H9 (cell line): Measurements from ENCODE around the gene CHST1. TPM values are rescaled to one million over a fixed set of nuclear protein-coding genes. Genes with fewer than 3 reads are reported as not detected.

Source experiments
- DNase-seq: peaks from one replicate; pipeline ENCODE4 v3.0.0-alpha.2; 2017
- H2AFZ ChIP-seq: one replicate; pipeline ENCODE4 v1.6.1; 2013; ENCODE audit warnings: mild to moderate bottlenecking, low read length, control low read depth, moderate library complexity
- H2AK5ac ChIP-seq: 2 replicates; pipeline ENCODE4 v1.6.1; 2013; ENCODE audit warnings: low read length, control low read depth, mixed read lengths; ENCODE audit not compliant: insufficient read length
- H2BK120ac ChIP-seq: one replicate; pipeline ENCODE4 v1.6.1; 2013; ENCODE audit warnings: low read depth, mild to moderate bottlenecking, low read length, control low read depth, inconsistent platforms; ENCODE audit not compliant: poor library complexity, severe bottlenecking
- H2BK12ac ChIP-seq: 2 replicates; pipeline ENCODE4 v1.6.1; 2013; ENCODE audit warnings: low read length, control low read depth, mixed read lengths, low read depth; ENCODE audit not compliant: insufficient read length
- H2BK15ac ChIP-seq: 2 replicates; pipeline ENCODE4 v1.6.1; 2013; ENCODE audit warnings: low read depth, low read length, control low read depth
- H2BK20ac ChIP-seq: one replicate; pipeline ENCODE4 v1.6.1; 2013; ENCODE audit warnings: low read depth, mild to moderate bottlenecking, low read length, control low read depth, inconsistent platforms; ENCODE audit not compliant: poor library complexity, severe bottlenecking
- H2BK5ac ChIP-seq: 2 replicates; pipeline ENCODE4 v1.6.1; 2013; ENCODE audit warnings: low read length, control low read depth, mixed read lengths; ENCODE audit not compliant: insufficient read length
- H3K14ac ChIP-seq: 2 replicates; pipeline ENCODE4 v1.6.1; 2013; ENCODE audit warnings: low read length, control low read depth; ENCODE audit not compliant: insufficient read depth
- H3K18ac ChIP-seq: 2 replicates; pipeline ENCODE4 v1.6.1; 2013; ENCODE audit warnings: low read depth, mild to moderate bottlenecking, mixed read lengths, low read length, control low read depth; ENCODE audit not compliant: insufficient read length
- H3K23ac ChIP-seq: 2 replicates; pipeline ENCODE4 v1.6.1; 2013; ENCODE audit warnings: low read length, control low read depth, mixed read lengths, low read depth; ENCODE audit not compliant: insufficient read length
- H3K23me2 ChIP-seq: 2 replicates; pipeline ENCODE4 v1.6.1; 2013; ENCODE audit warnings: low read depth, mild to moderate bottlenecking, mixed read lengths, low read length, control low read depth; ENCODE audit not compliant: insufficient read length, poor library complexity, severe bottlenecking
- H3K27ac ChIP-seq: 2 replicates; pipeline ENCODE4 v1.5.1; 2013; ENCODE audit warnings: low read length, control low read depth, mixed read lengths, low read depth; ENCODE audit not compliant: insufficient read length
- H3K27me3 ChIP-seq: 2 replicates; pipeline ENCODE4 v1.6.1; 2013; ENCODE audit warnings: low read length, control low read depth, inconsistent platforms; ENCODE audit not compliant: insufficient read depth
- H3K4ac ChIP-seq: 2 replicates; pipeline ENCODE4 v1.6.1; 2013; ENCODE audit warnings: low read depth, mild to moderate bottlenecking, control low read depth, inconsistent platforms, low read length, moderate library complexity
- H3K4me1 ChIP-seq: 2 replicates; pipeline ENCODE4 v1.6.1; 2013; ENCODE audit warnings: low read length, control low read depth, inconsistent platforms; ENCODE audit not compliant: insufficient read depth
- H3K4me2 ChIP-seq: 2 replicates; pipeline ENCODE4 v1.6.1; 2013; ENCODE audit warnings: low read length, control low read depth, mixed read lengths; ENCODE audit not compliant: insufficient read length, insufficient read depth
- H3K56ac ChIP-seq: 2 replicates; pipeline ENCODE4 v1.6.1; 2013; ENCODE audit warnings: low read depth, mild to moderate bottlenecking, mixed read lengths, low read length, control low read depth; ENCODE audit not compliant: insufficient read length
- H3K79me1 ChIP-seq: 2 replicates; pipeline ENCODE4 v1.6.1; 2013; ENCODE audit warnings: low read depth, mild to moderate bottlenecking, moderate library complexity, low read length, control low read depth, inconsistent platforms; ENCODE audit not compliant: insufficient read depth, poor library complexity, severe bottlenecking
- H3K79me2 ChIP-seq: 2 replicates; pipeline ENCODE4 v1.6.1; 2013; ENCODE audit warnings: low read length, control low read depth, inconsistent platforms; ENCODE audit not compliant: insufficient read depth
- H3K9ac ChIP-seq: 2 replicates; pipeline ENCODE4 v1.6.1; 2013; ENCODE audit warnings: low read length, control low read depth, mixed read lengths; ENCODE audit not compliant: insufficient read length; ENCODE audit errors: extremely low read depth
- H3K9me3 ChIP-seq: one replicate; pipeline ENCODE4 v1.6.1; 2013; ENCODE audit warnings: low read depth, low read length, inconsistent platforms; ENCODE audit not compliant: control insufficient read depth
- H3T11ph ChIP-seq: one replicate; pipeline ENCODE4 v1.6.1; 2013; ENCODE audit warnings: mild to moderate bottlenecking, low read length, control low read depth, inconsistent platforms
- H4K20me1 ChIP-seq: one replicate; pipeline ENCODE4 v1.6.1; 2013; ENCODE audit not compliant: control insufficient read depth, insufficient read length, insufficient read depth
- H4K5ac ChIP-seq: 2 replicates; pipeline ENCODE4 v1.6.1; 2013; ENCODE audit warnings: low read depth, mild to moderate bottlenecking, mixed read lengths, low read length, control low read depth; ENCODE audit not compliant: insufficient read length
- H4K8ac ChIP-seq: replicated peaks from 2 replicates; pipeline ENCODE4 v1.6.1; 2013; ENCODE audit warnings: low read length, control low read depth, mixed read lengths, low read depth; ENCODE audit not compliant: insufficient read length
- H4K91ac ChIP-seq: 2 replicates; pipeline ENCODE4 v1.6.1; 2013; ENCODE audit warnings: low read depth, mild to moderate bottlenecking, moderate library complexity, mixed read lengths, low read length, control low read depth; ENCODE audit not compliant: insufficient read length
- H3K27ac Mint-ChIP-seq, 3 experiments: 2 replicates in 2 of 3; 3 replicates in 1 of 3; pipeline ENCODE4 v1.8.0; 2020 to 2021; ENCODE audit warnings: mixed read lengths in 3 of 3, mild to moderate bottlenecking in 1 of 3, moderate library complexity in 1 of 3
- H3K27me3 Mint-ChIP-seq: 2 replicates; pipeline ENCODE4 v1.8.0; 2021; ENCODE audit warnings: low read depth, mild to moderate bottlenecking, moderate library complexity, mixed read lengths
- H3K36me3 Mint-ChIP-seq, 3 experiments: 2 replicates in 2 of 3; 3 replicates in 1 of 3; pipeline ENCODE4 v1.8.0; 2020 to 2021; ENCODE audit warnings: low read depth in 3 of 3, mixed read lengths in 3 of 3; ENCODE audit not compliant: insufficient read depth in 1 of 3
- H3K4me1 Mint-ChIP-seq, 2 experiments: 2 replicates each; pipeline ENCODE4 v1.8.0; 2020; ENCODE audit warnings: mixed read lengths in 2 of 2
- H3K4me3 Mint-ChIP-seq, 2 experiments: 2 replicates in 1 of 2; 3 replicates in 1 of 2; pipeline ENCODE4 v1.8.0; 2020 to 2021; ENCODE audit warnings: mild to moderate bottlenecking in 2 of 2, mixed read lengths in 2 of 2, moderate library complexity in 1 of 2
- H3K9me3 Mint-ChIP-seq, 2 experiments: 2 replicates in 1 of 2; 3 replicates in 1 of 2; pipeline ENCODE4 v1.8.0; 2020; ENCODE audit warnings: mild to moderate bottlenecking in 2 of 2, mixed read lengths in 2 of 2, moderate library complexity in 1 of 2
- WGBS: extraction: QIAGEN DNeasy Blood & Tissue Kit; methylation state at CpG from one replicate; pipeline ENCODE4 v1.1.7; 2013; ENCODE audit warnings: missing lambda C conversion rate, low lambda C conversion rate, mixed read lengths; ENCODE audit not compliant: insufficient read length; ENCODE audit errors: extremely low coverage; 5-methylcytosine and 5-hydroxymethylcytosine counted together
- total RNA-seq: library from RNA; stranded (reverse); gene quantifications from 2 replicates; pipeline ENCODE4 v1.2.1, GENCODE V29; 2021
- TF ChIP-seq, protein P1 (sequence below): fragments of 200-600 bp; sonication (generic); conservative IDR thresholded peaks from 3 replicates; pipeline ENCODE4 v1.8.0; 2021; ENCODE audit warnings: antibody characterized with exemption, mild to moderate bottlenecking

The CHST1 gene
- total RNA-seq, 1 experiment from 2014 or later = 0.57 TPM

- Histone ChIP-seq H3K56ac (no peak overlapping the region), H3K27ac (no peak overlapping the region), H3K27me3 (no peaks in the 10 kb centered on the region; the same call in 1 of the 2 replicates), H3K9me3 (no peaks in the 10 kb centered on the region), H3K79me1 (no peaks in the 10 kb centered on the region), H3K4ac (no peak overlapping the region), H2AK5ac (no peak overlapping the region), H2BK5ac (no peak overlapping the region), H4K8ac (no peak overlapping the region), H3K4me2 (no peak overlapping the region), H2BK20ac (no peak overlapping the region), H3K23ac (no peak overlapping the region), H4K5ac (no peak overlapping the region), H2BK12ac (no peak overlapping the region), H3K23me2 (no peaks in the 10 kb centered on the region), H2BK15ac (no peak overlapping the region), H3T11ph (no peak overlapping the region), H4K20me1 (no peaks in the 10 kb centered on the region), H3K18ac (no peak overlapping the region), H3K14ac (no peak overlapping the region), H2AFZ (no peak overlapping the region), H3K79me2 (no peaks in the 10 kb centered on the region), H3K9ac (no peak overlapping the region), H3K4me1 (no peaks in the 10 kb centered on the region), H4K91ac (no peak overlapping the region), H2BK120ac (no peak overlapping the region)
- Mint-ChIP-seq H3K27ac (no peak overlapping the region; a peak in 1 of 7 replicates), H3K27me3 (peaks cover 10% of the 10 kb centered on the region), H3K36me3 (no peaks in the 10 kb centered on the region; a peak in 1 of 7 replicates), H3K4me1 (peaks cover 7 to 27% of the 10 kb centered on the region in 2 experiments), H3K4me3 (no peak overlapping the region), H3K9me3 (no peaks in the 10 kb centered on the region)
- WGBS = no CpG with 5 or more reads among the region's 8 CpGs
- no peak for DNase-seq
- TF ChIP-seq, protein P1, sequence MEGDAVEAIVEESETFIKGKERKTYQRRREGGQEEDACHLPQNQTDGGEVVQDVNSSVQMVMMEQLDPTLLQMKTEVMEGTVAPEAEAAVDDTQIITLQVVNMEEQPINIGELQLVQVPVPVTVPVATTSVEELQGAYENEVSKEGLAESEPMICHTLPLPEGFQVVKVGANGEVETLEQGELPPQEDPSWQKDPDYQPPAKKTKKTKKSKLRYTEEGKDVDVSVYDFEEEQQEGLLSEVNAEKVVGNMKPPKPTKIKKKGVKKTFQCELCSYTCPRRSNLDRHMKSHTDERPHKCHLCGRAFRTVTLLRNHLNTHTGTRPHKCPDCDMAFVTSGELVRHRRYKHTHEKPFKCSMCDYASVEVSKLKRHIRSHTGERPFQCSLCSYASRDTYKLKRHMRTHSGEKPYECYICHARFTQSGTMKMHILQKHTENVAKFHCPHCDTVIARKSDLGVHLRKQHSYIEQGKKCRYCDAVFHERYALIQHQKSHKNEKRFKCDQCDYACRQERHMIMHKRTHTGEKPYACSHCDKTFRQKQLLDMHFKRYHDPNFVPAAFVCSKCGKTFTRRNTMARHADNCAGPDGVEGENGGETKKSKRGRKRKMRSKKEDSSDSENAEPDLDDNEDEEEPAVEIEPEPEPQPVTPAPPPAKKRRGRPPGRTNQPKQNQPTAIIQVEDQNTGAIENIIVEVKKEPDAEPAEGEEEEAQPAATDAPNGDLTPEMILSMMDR = no peak
These were observed 18.0 kb upstream of the CHST1 start for GRCh38 chr11:45683271-45684058.
